ENCODE results near the gene STARD3. TPM values are rescaled to one million over a fixed set of nuclear protein-coding genes. Genes with fewer than 3 reads are reported as not detected.

STARD3 gene
- total and polyA plus RNA-seq, 2 of the 13 experiments (the other 11 are each of a cell fraction or from before 2014, with no cell fraction given) = 34.6 to 100 TPM

DNA sequence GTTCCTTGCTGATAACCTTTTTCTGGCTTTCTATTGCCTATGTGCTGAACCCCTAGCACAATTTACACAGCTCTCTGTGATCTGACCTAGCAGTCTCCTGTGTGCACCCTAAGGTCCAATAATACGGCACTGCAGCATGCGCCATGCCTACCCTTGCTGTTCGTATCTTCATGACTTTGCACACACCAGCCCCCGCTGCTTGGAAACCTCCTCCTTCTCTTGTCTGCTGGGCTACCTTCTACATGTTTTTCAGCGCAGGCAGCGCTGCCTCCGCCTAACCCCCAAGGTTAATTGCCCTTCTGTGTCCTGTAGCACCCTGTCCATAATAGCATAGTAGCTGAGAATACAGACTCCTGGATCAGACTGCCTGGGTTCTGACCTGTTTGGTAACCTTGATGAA is 1.4 kb downstream of the STARD3 start:
- peaks cover 53% of the 10 kb centered on the region for H3K79me2 ChIP-seq (ENCODE audit: insufficient read depth, low read length)
- intact Hi-C loops (cut with micrococcal nuclease; ENCODE audit: unreplicated experiment) (no loop called here), in situ Hi-C loops (cut with HindIII; ENCODE audit: extremely low pct_ligation_motif_present, low pct_unique_long_range_greater_than_20kb) (no loop called here)
- H3K9ac ChIP-seq (ENCODE audit: insufficient read depth, low read depth, low read length) = peak overlapping the region; percentile 89; the same call in 1 of the 2 replicates
- no peak for FAIRE-seq
- H3K9me3 ChIP-seq (ENCODE audit: low read length) = no peaks in the 10 kb centered on the region
- peak overlapping the region; percentile 87 to 94 (median 88) for H3K4me3 ChIP-seq (replicated peaks in 1 of 3; ENCODE audit: insufficient read depth in 1 of 3, low read depth in 2 of 3, low read length in 3 of 3)
- H3K4me1 ChIP-seq (ENCODE audit: insufficient read depth, low read length) = peaks cover 78% of the 10 kb centered on the region
- H3K27ac ChIP-seq (ENCODE audit: extremely low read length, insufficient read depth, low read length) = no peak overlapping the region
- H3K27me3 ChIP-seq (ENCODE audit: control insufficient read depth in 1 of 2, insufficient read depth in 2 of 2, low read length in 2 of 2) = peaks cover 0 to 4% of the 10 kb centered on the region in 2 experiments; a peak in 2 of 5 replicates
- 0 out of 2 replicates have a peak, but pooled peaks cover 3% of the 10 kb centered on the region for H4K20me1 ChIP-seq (ENCODE audit: insufficient read depth, low read length)
- ChIA-PET CTCF (ENCODE audit: low intra/inter-chr PET ratio, low total read pairs) (interaction anchor here (5.6 kb wide), 1 partner anchor 15 kb away, joined by 70 read pairs; no protein-coding TSS in a partner anchor), POLR2A (interaction anchor here (1.0 to 1.3 kb wide), 5 partner anchors 13 to 57 kb away, joined by 4 to 9 read pairs (median 7); no protein-coding TSS in a partner anchor)
- peak overlapping the region; percentile 99 for H3K4me2 ChIP-seq (ENCODE audit: low read depth, low read length)
- WGBS (ENCODE audit: low lambda C conversion rate) = 92% methylated on average over 7 of the region's 7 CpGs
- no peak for DNase-seq (ENCODE audit: low spot score)
- no TSS peak for BruUV-seq (replicated peaks)
- no peak overlapping the region for H2AFZ ChIP-seq (ENCODE audit: low read length)
- no peak for ATAC-seq
- TF ChIP-seq, protein P1, sequence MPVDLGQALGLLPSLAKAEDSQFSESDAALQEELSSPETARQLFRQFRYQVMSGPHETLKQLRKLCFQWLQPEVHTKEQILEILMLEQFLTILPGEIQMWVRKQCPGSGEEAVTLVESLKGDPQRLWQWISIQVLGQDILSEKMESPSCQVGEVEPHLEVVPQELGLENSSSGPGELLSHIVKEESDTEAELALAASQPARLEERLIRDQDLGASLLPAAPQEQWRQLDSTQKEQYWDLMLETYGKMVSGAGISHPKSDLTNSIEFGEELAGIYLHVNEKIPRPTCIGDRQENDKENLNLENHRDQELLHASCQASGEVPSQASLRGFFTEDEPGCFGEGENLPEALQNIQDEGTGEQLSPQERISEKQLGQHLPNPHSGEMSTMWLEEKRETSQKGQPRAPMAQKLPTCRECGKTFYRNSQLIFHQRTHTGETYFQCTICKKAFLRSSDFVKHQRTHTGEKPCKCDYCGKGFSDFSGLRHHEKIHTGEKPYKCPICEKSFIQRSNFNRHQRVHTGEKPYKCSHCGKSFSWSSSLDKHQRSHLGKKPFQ (CRISPR knock-in tag; IDR thresholded peaks at IDR 0.05; ENCODE audit: insufficient replicate concordance) = no peak
- TF ChIP-seq, protein P2, sequence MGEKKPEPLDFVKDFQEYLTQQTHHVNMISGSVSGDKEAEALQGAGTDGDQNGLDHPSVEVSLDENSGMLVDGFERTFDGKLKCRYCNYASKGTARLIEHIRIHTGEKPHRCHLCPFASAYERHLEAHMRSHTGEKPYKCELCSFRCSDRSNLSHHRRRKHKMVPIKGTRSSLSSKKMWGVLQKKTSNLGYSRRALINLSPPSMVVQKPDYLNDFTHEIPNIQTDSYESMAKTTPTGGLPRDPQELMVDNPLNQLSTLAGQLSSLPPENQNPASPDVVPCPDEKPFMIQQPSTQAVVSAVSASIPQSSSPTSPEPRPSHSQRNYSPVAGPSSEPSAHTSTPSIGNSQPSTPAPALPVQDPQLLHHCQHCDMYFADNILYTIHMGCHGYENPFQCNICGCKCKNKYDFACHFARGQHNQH (CRISPR knock-in tag; IDR thresholded peaks at IDR 0.05) = 0 out of 2 replicates have a peak, but pooled peaks have one; percentile 5
- peaks cover 0 to 2% of the 10 kb centered on the region in 2 experiments; a peak in 2 of 5 replicates for H3K36me3 ChIP-seq (replicated peaks in 1 of 2; ENCODE audit: control insufficient read depth in 1 of 2, insufficient read depth in 2 of 2, low read length in 2 of 2)

GRCh38 chr17:39639043-39639442 is 2.1 kb downstream of the STARD3 start:
- no peak overlapping the region for H2AFZ ChIP-seq (ENCODE audit: low read length)

More at GRCh38 chr17:39639043-39639442, 2.1 kb downstream of the STARD3 start:
- ATAC-seq (no peak), DNase-seq (ENCODE audit: low spot score) (no peak), FAIRE-seq (no peak)
- in situ Hi-C loops (cut with HindIII; ENCODE audit: extremely low pct_ligation_motif_present, low pct_unique_long_range_greater_than_20kb) = no loop called here
- TF ChIP-seq BHLHE40 (IDR thresholded peaks at IDR 0.05; ENCODE audit: low read length) (no peak), LCORL (IDR thresholded peaks at IDR 0.05) (peak; percentile 54), LCORL (CRISPR knock-in tag; IDR thresholded peaks at IDR 0.05) (no peak), ZNF839 (CRISPR knock-in tag; IDR thresholded peaks at IDR 0.05; ENCODE audit: borderline replicate concordance) (no peak)
- 89% methylated on average over 2 of the region's 2 CpGs for WGBS (ENCODE audit: low lambda C conversion rate)
- no peak overlapping the region for H3K4me3 ChIP-seq (replicated peaks in 1 of 3; ENCODE audit: insufficient read depth in 1 of 3, low read depth in 2 of 3, low read length in 3 of 3)
- no peaks in the 10 kb centered on the region; a peak in 1 of 5 replicates for H3K27me3 ChIP-seq (ENCODE audit: control insufficient read depth in 1 of 2, insufficient read depth in 2 of 2, low read length in 2 of 2)
- no TSS peak for BruUV-seq (replicated peaks)
- H3K36me3 ChIP-seq (replicated peaks in 1 of 2; ENCODE audit: control insufficient read depth in 1 of 2, insufficient read depth in 2 of 2, low read length in 2 of 2) = peaks cover 0 to 2% of the 10 kb centered on the region in 2 experiments; a peak in 2 of 5 replicates
- 0 out of 2 replicates have a peak overlapping the region, but pooled peaks have one; percentile 99 for H3K4me2 ChIP-seq (ENCODE audit: low read depth, low read length)
- CTCF ChIA-PET (ENCODE audit: low intra/inter-chr PET ratio, low total read pairs) = no interaction called here
- intact Hi-C loops (cut with micrococcal nuclease; ENCODE audit: unreplicated experiment) = no loop called here
- H3K9me3 ChIP-seq (ENCODE audit: low read length) = no peaks in the 10 kb centered on the region
- H3K4me1 ChIP-seq (ENCODE audit: insufficient read depth, low read length) = peaks cover 72% of the 10 kb centered on the region
- no peak overlapping the region for H3K27ac ChIP-seq (ENCODE audit: extremely low read length, insufficient read depth, low read length)
- POLR2A ChIA-PET = no interaction called here
- H3K9ac ChIP-seq (ENCODE audit: insufficient read depth, low read depth, low read length) = no peak overlapping the region
- peaks cover 56% of the 10 kb centered on the region for H3K79me2 ChIP-seq (ENCODE audit: insufficient read depth, low read length)
- H4K20me1 ChIP-seq (ENCODE audit: insufficient read depth, low read length) = peaks cover 3% of the 10 kb centered on the region

Data from HepG2 (cell line).